NT2/D1 (cell line): ENCODE results near the gene B4GALT5.

Experiments
- DNase-seq: peaks from one replicate; pipeline ENCODE4 v3.0.0-alpha.2; 2011; ENCODE audit warnings: low read depth, low spot score
- H3K27me3 ChIP-seq: 2 replicates; pipeline ENCODE4 v1.6.0; 2011; ENCODE audit warnings: mild to moderate bottlenecking; ENCODE audit not compliant: insufficient read length, insufficient read depth
- H3K36me3 ChIP-seq: 2 replicates; pipeline ENCODE4 v1.6.1; 2011; ENCODE audit warnings: mild to moderate bottlenecking, low read length, mixed read lengths; ENCODE audit not compliant: insufficient read depth, insufficient read length
- H3K4me1 ChIP-seq: 2 replicates; pipeline ENCODE4 v1.5.1; 2011; ENCODE audit not compliant: insufficient read depth, insufficient read length
- H3K4me3 ChIP-seq: 2 replicates; pipeline ENCODE4 v1.5.1; 2011; ENCODE audit warnings: low read depth; ENCODE audit not compliant: insufficient read length
- H3K9ac ChIP-seq: 2 replicates; pipeline ENCODE4 v1.6.0; 2011; ENCODE audit warnings: low read depth; ENCODE audit not compliant: insufficient read length
- H3K9me3 ChIP-seq: 2 replicates; pipeline ENCODE4 v1.5.1; 2011; ENCODE audit warnings: mild to moderate bottlenecking, low read length; ENCODE audit not compliant: insufficient read depth
- SUZ12 ChIP-seq: IDR thresholded peaks from 2 replicates; pipeline ENCODE4 v1.6.1; 2011; ENCODE audit not compliant: insufficient read length, insufficient read depth; ENCODE audit errors: extremely low read depth
- YY1 ChIP-seq: IDR thresholded peaks from 2 replicates; pipeline ENCODE4 v1.6.1; 2011; ENCODE audit not compliant: insufficient read length, insufficient read depth
- ZNF274 ChIP-seq: IDR thresholded peaks from 2 replicates; pipeline ENCODE4 v1.6.1; 2011; ENCODE audit warnings: mild to moderate bottlenecking, low read depth, low read length

Gene B4GALT5

GRCh38 chr20:49715466-49715865 lies 1.8 kb upstream of the B4GALT5 start:
- H3K4me1 ChIP-seq: peaks cover 2% of the 10 kb centered on the region

GRCh38 chr20:49712996-49713752 lies 504 bp downstream of the B4GALT5 start:
- H3K9me3 ChIP-seq: no peaks in the 10 kb centered on the region
- H3K4me3 ChIP-seq: peak overlapping the region; percentile 86
- H3K36me3 ChIP-seq: peaks cover 16% of the 10 kb centered on the region
- H3K27me3 ChIP-seq: no peaks in the 10 kb centered on the region
- H3K4me1 ChIP-seq: peaks cover 2% of the 10 kb centered on the region
- DNase-seq: no peak
- H3K9ac ChIP-seq: peak overlapping the region; percentile 94
- no peak for TF ChIP-seq ZNF274
- no peak for TF ChIP-seq YY1
- TF ChIP-seq SUZ12: no peak

More at GRCh38 chr20:49715466-49715865, 1.8 kb upstream of the B4GALT5 start:
- DNase-seq: no peak
- no peak for TF ChIP-seq ZNF274
- TF ChIP-seq YY1: no peak
- TF ChIP-seq SUZ12: no peak
- Histone ChIP-seq H3K9me3 (no peaks in the 10 kb centered on the region), H3K27me3 (no peaks in the 10 kb centered on the region), H3K9ac (no peak overlapping the region), H3K4me3 (no peak overlapping the region), H3K36me3 (peaks cover 10% of the 10 kb centered on the region)

- no peak for DNase-seq
- no peaks in the 10 kb centered on the region for H3K9me3 ChIP-seq
- TF ChIP-seq SUZ12: no peak
- no peak for TF ChIP-seq ZNF274
- no peak for TF ChIP-seq YY1
- peaks cover 2% of the 10 kb centered on the region for H3K4me1 ChIP-seq
- H3K9ac ChIP-seq: peak overlapping the region; percentile 94
- H3K36me3 ChIP-seq: peaks cover 16% of the 10 kb centered on the region
- H3K4me3 ChIP-seq: peak overlapping the region; percentile 86
- H3K27me3 ChIP-seq: no peaks in the 10 kb centered on the region
Observed at GRCh38 chr20:49712646-49712995, 1.1 kb downstream of the B4GALT5 start.

- Histone ChIP-seq H3K36me3 (peaks cover 18% of the 10 kb centered on the region), H3K4me1 (peaks cover 3% of the 10 kb centered on the region), H3K9me3 (no peaks in the 10 kb centered on the region), H3K4me3 (peak overlapping the region; percentile 86), H3K27me3 (no peaks in the 10 kb centered on the region), H3K9ac (no peak overlapping the region)
- no peak for DNase-seq
- TF ChIP-seq SUZ12: no peak
- TF ChIP-seq YY1: no peak
- TF ChIP-seq ZNF274: no peak
Observed at GRCh38 chr20:49712118-49712517, 1.6 kb downstream of the B4GALT5 start.

GRCh38 chr20:49711667-49711987 lies 2.1 kb downstream of the B4GALT5 start:
- Histone ChIP-seq H3K9ac (no peak overlapping the region), H3K4me3 (peak overlapping the region; percentile 86), H3K9me3 (no peaks in the 10 kb centered on the region), H3K4me1 (peaks cover 5% of the 10 kb centered on the region), H3K36me3 (peaks cover 18% of the 10 kb centered on the region), H3K27me3 (no peaks in the 10 kb centered on the region)
- DNase-seq: no peak
- TF ChIP-seq YY1: no peak
- no peak for TF ChIP-seq SUZ12
- no peak for TF ChIP-seq ZNF274

GRCh38 chr20:49710971-49711666 lies 2.6 kb downstream of the B4GALT5 start:
- no peak for TF ChIP-seq SUZ12
- TF ChIP-seq YY1: no peak
- TF ChIP-seq ZNF274: no peak
- DNase-seq: no peak
- Histone ChIP-seq H3K9ac (no peak overlapping the region), H3K4me1 (peaks cover 5% of the 10 kb centered on the region), H3K4me3 (no peak overlapping the region), H3K27me3 (no peaks in the 10 kb centered on the region), H3K36me3 (peaks cover 18% of the 10 kb centered on the region), H3K9me3 (no peaks in the 10 kb centered on the region)

- peaks cover 5% of the 10 kb centered on the region for H3K4me1 ChIP-seq
- no peak overlapping the region for H3K4me3 ChIP-seq
- peaks cover 29% of the 10 kb centered on the region for H3K36me3 ChIP-seq
- no peaks in the 10 kb centered on the region for H3K9me3 ChIP-seq
- no peak for DNase-seq
- no peaks in the 10 kb centered on the region for H3K27me3 ChIP-seq
- no peak overlapping the region for H3K9ac ChIP-seq
- no peak for TF ChIP-seq YY1
- no peak for TF ChIP-seq SUZ12
- no peak for TF ChIP-seq ZNF274
Observed at GRCh38 chr20:49707118-49707517, 6.6 kb downstream of the B4GALT5 start.
